Forelimb muscle (tissue), 1 donor: Measurements from ENCODE around the gene GSTO1. TPM values are rescaled to one million over a fixed set of nuclear protein-coding genes. Genes with fewer than 3 reads are reported as not detected.

Experiments
- DNase-seq: peaks from one replicate; pipeline ENCODE4 v3.0.0-alpha.2; 2013; ENCODE audit warnings: low read depth
- polyA plus RNA-seq: library from polyadenylated mRNA; unstranded; fragments of 120-200 nt; gene quantifications from one replicate; pipeline ENCODE4 v1.2.1, GENCODE V29; 2013; ENCODE audit not compliant: insufficient read length

Gene GSTO1
- polyA plus RNA-seq, 1 donor, result 34.6 TPM

GRCh38 chr10:104303594-104304355 is 49.1 kb downstream of the GSTO1 start:
- DNase-seq, result no peak

- DNase-seq, result no peak
These were observed 49.7 kb downstream of the GSTO1 start for GRCh38 chr10:104304356-104304745.

- DNase-seq, result no peak
These were observed 50.2 kb downstream of the GSTO1 start for GRCh38 chr10:104304927-104305326.

GRCh38 chr10:104306897-104307296 is 52.2 kb downstream of the GSTO1 start:
- no peak for DNase-seq

- no peak for DNase-seq
These were observed 53.1 kb downstream of the GSTO1 start for GRCh38 chr10:104307576-104308438.

- no peak for DNase-seq
These were observed 53.8 kb downstream of the GSTO1 start for GRCh38 chr10:104308439-104308903.

- DNase-seq, result no peak
These were observed 55.6 kb downstream of the GSTO1 start for GRCh38 chr10:104309980-104310978.

GRCh38 chr10:104311184-104311720 is 56.6 kb downstream of the GSTO1 start:
- DNase-seq, result no peak

- no peak for DNase-seq
These were observed 60.1 kb downstream of the GSTO1 start for GRCh38 chr10:104314591-104315485.

GRCh38 chr10:104315486-104315921 is 60.8 kb downstream of the GSTO1 start:
- no peak for DNase-seq

GRCh38 chr10:104316321-104317099 is 61.8 kb downstream of the GSTO1 start:
- no peak for DNase-seq

Other genes with a start within 250 kb of the GSTO1 start
- gene COL17A1, start 169.0 kb upstream of the GSTO1 start, polyA plus RNA-seq, result 0.23 TPM
- gene SFR1, start 132.7 kb upstream of the GSTO1 start, polyA plus RNA-seq, result 5.9 TPM
- gene CFAP43, start 22.5 kb upstream of the GSTO1 start, polyA plus RNA-seq, result 0.35 TPM
- gene GSTO2, start 14.3 kb downstream of the GSTO1 start, polyA plus RNA-seq, result 0.99 TPM
- gene ITPRIP, start 83.6 kb downstream of the GSTO1 start, polyA plus RNA-seq, result 7.1 TPM
- gene CFAP58, start 98.9 kb downstream of the GSTO1 start, polyA plus RNA-seq, result 0.37 TPM